ENCODE data around the gene TRAPPC11.

DNA sequence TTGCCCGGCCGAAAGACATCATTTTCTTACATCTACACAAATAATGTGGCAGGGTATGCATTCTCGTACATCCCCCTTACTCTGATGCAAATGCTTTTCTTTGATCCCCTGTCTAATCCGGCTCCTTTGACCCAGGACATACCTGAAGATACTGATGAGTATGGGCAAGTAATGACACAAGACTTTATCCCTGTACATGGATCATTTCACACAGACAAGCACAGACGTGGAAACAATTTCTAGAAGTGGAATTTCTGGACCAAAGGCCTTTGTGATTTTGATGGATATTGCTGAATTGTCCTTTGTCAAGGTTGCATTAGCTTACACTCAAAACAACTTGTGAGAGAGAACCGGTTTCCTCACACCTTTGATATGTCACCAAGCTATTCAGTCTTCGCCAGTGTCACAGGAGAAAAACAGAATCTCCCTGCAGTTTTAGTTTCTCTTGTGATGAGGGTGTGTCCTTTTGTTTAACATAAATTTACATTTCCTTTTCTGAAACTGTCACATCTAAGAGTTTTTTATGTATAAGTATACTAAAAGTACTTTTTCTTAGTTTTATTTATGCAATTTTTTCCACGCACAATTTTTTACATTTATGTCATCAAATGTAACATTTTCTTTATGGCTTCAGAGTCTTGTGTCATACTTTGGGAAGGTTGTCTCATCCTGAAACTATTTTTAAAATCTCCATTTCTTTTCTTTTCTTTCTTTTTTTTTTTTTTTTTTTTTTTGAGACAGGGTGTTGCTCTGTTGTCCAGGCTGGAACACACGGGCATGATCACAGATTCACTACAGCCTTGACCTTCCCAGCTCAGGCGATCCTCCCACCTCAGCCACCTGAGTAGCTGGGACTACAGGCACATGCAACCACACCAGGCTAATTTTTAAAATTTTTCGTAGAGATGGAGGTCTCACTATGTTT lies 25.4 kb upstream of the TRAPPC11 start:
- no peak for TF ChIP-seq CTCF (IDR thresholded peaks at IDR 0.05)
- TF ChIP-seq POLR2A (IDR thresholded peaks at IDR 0.05) = no peak

Data from right lobe of liver (tissue), 4 donors.